ENCODE results near the gene ZNF385D. TPM values are rescaled to one million over a fixed set of nuclear protein-coding genes. Genes with fewer than 3 reads are reported as not detected.

Gene ZNF385D
- total and polyA plus RNA-seq, 2 of the 13 experiments (the other 11 are each of a cell fraction or from before 2014, with no cell fraction given), result not detected

- WGBS (ENCODE audit: low lambda C conversion rate), result 1% methylated on average over 8 of the region's 8 CpGs
- CTCF ChIA-PET (ENCODE audit: low intra/inter-chr PET ratio, low total read pairs), result no interaction called here
Measured at GRCh38 chr3:21785765-21786437, 34.9 kb upstream of the ZNF385D start.

More at GRCh38 chr3:21785765-21786437, 34.9 kb upstream of the ZNF385D start:
- no peaks in the 10 kb centered on the region for H3K4me1 ChIP-seq (ENCODE audit: insufficient read depth, low read length)
- no peak for FAIRE-seq
- no peak for DNase-seq (ENCODE audit: low spot score)
- H4K20me1 ChIP-seq (ENCODE audit: insufficient read depth, low read length), result no peaks in the 10 kb centered on the region
- POLR2A ChIA-PET, result no interaction called here
- no peaks in the 10 kb centered on the region for H3K79me2 ChIP-seq (ENCODE audit: insufficient read depth, low read length)
- intact Hi-C loops (cut with micrococcal nuclease; ENCODE audit: unreplicated experiment) (no loop called here), in situ Hi-C loops (cut with HindIII; ENCODE audit: extremely low pct_ligation_motif_present, low pct_unique_long_range_greater_than_20kb) (no loop called here)
- H3K36me3 ChIP-seq (replicated peaks in 1 of 2; ENCODE audit: control insufficient read depth in 1 of 2, insufficient read depth in 2 of 2, low read length in 2 of 2), result no peaks in the 10 kb centered on the region
- no TSS peak for BruUV-seq (replicated peaks)
- H3K27me3 ChIP-seq (ENCODE audit: control insufficient read depth in 1 of 2, insufficient read depth in 2 of 2, low read length in 2 of 2), result no peaks in the 10 kb centered on the region
- ATAC-seq, result no peak
- H3K27ac ChIP-seq (ENCODE audit: extremely low read length, insufficient read depth, low read length), result no peak overlapping the region
- TF ChIP-seq ZNF546 (CRISPR knock-in tag; conservative IDR thresholded peaks at IDR 0.05), result no peak
- TF ChIP-seq ZNF614 (CRISPR knock-in tag; IDR thresholded peaks at IDR 0.05; ENCODE audit: borderline replicate concordance), result no peak
- TF ChIP-seq TOPORS (CRISPR knock-in tag; IDR thresholded peaks at IDR 0.05), result no peak
- no peak for TF ChIP-seq SAFB2 (CRISPR knock-in tag; IDR thresholded peaks at IDR 0.05; ENCODE audit: borderline replicate concordance, low read depth)
- TF ChIP-seq ZNF788 (CRISPR knock-in tag; IDR thresholded peaks at IDR 0.05; ENCODE audit: borderline replicate concordance), result no peak
- no peak for TF ChIP-seq WIZ (CRISPR knock-in tag; IDR thresholded peaks at IDR 0.05)
- TF ChIP-seq ZNF704 (CRISPR knock-in tag; IDR thresholded peaks at IDR 0.05; ENCODE audit: borderline replicate concordance), result no peak
- no peak for TF ChIP-seq MAZ (IDR thresholded peaks at IDR 0.05; ENCODE audit: borderline replicate concordance, low read depth, low read length)
- TF ChIP-seq MAZ (CRISPR knock-in tag; IDR thresholded peaks at IDR 0.05; ENCODE audit: low read depth), result no peak
- TF ChIP-seq MLX (CRISPR knock-in tag; IDR thresholded peaks at IDR 0.05), result no peak
- no peak for TF ChIP-seq ZNF503 (CRISPR knock-in tag; IDR thresholded peaks at IDR 0.05)
- no peak for TF ChIP-seq KLF11 (CRISPR knock-in tag; IDR thresholded peaks at IDR 0.05)
- no peak for TF ChIP-seq SRSF4 (IDR thresholded peaks at IDR 0.05; ENCODE audit: low read depth, low read length, poor library complexity, severe bottlenecking)
- H3K4me3 ChIP-seq (replicated peaks in 1 of 3; ENCODE audit: insufficient read depth in 1 of 3, low read depth in 2 of 3, low read length in 3 of 3), result no peak overlapping the region
- H3K4me2 ChIP-seq (ENCODE audit: low read depth, low read length), result no peak overlapping the region
- H2AFZ ChIP-seq (ENCODE audit: low read length), result no peak overlapping the region
- no peaks in the 10 kb centered on the region; the same call in 1 of the 2 replicates for H3K9me3 ChIP-seq (ENCODE audit: low read length)
- H3K9ac ChIP-seq (ENCODE audit: insufficient read depth, low read depth, low read length), result no peak overlapping the region

Data from HepG2 (cell line).